Measurements from ENCODE around the gene NOP16. TPM values are rescaled to one million over a fixed set of nuclear protein-coding genes. Genes with fewer than 3 reads are reported as not detected.

Gene NOP16
- polyA plus RNA-seq, 2 of the 4 experiments (the other 2 are of a cell fraction), result 90.7 to 127 TPM

DNA sequence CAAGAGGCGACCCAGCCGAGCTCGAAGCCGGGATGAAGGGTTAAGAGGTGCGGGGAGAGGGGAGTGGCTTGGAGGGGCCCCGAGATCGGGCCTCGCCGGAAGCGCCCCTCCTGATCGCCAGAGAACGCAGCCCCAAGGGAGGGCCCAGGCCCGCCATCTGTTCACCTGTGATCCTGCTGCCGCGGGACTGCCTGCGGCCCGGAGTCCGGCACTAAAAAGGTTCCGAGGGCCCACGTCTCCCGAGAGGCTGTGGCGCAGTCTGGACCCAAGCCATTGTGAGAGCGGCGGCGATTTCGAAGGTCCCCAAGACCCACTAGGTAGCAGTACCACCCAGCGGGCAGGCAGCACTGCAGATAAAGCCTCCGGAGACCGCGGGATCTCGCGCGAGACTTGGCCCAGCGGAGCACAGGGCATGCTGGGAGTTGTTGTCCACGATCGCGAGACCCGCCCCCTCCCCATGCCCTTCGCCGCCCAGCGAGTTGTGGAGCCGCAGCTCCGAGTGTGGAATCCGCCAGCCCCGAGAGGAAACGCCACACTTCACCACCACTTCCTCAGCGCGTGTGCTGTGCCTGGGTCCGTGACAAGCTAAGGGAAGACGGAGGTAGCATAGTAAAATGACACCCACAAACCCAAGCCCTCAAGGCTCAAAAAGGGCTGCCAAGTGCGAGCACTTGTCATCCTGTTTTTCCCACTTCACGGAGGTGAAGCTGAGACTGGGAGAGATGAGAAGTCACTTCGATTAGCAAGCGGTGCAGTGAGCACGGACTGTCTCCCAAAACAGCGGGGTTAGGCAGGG, 26.8 kb downstream of the NOP16 start, which contains the start of gene KIAA1191:
KIAA1191 (minus strand) TSS at position 328 of the 796 bp plus-strand sequence. CDS start 2,256 bp downstream, outside the sequence.
- ChIA-PET CTCF (interaction anchor here (0.5 to 2.6 kb wide), 7 partner anchors 8 to 1094 kb away, joined by 3 to 6 read pairs (median 3); no protein-coding TSS in a partner anchor), POLR2A (interaction anchor here (0.6 to 2.5 kb wide), 4 partner anchors 9 to 176 kb away, joined by 3 to 7 read pairs (median 6); partner anchors contain the start of genes HIGD2A, NOP16 and RNF44)
- Histone ChIP-seq H3K4me1 (peaks cover 15% of the 10 kb centered on the region; the same call in 1 of the 3 replicates), H3K4me3 (peak within 1 kb of the TSS; percentile 90), H3K9me3 (no peaks in the 10 kb centered on the region), H3K27ac (peak within 1 kb of the TSS; percentile 88 to 94), H3K4me2 (peak within 1 kb of the TSS; percentile 93)
- FAIRE-seq, result no peak
- peak; percentile 96 to 99 for ATAC-seq
- peak; percentile 87 to 90 for DNase-seq (ENCODE audit: low read depth in 1 of 2, low spot score in 1 of 2)
- 5% methylated on average over 31 of the region's 56 CpGs for WGBS (ENCODE audit: missing lambda C conversion rate)
- TF ChIP-seq, protein P1, sequence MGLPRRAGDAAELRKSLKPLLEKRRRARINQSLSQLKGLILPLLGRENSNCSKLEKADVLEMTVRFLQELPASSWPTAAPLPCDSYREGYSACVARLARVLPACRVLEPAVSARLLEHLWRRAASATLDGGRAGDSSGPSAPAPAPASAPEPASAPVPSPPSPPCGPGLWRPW (IDR thresholded peaks at IDR 0.05), result no peak
- TF ChIP-seq CBX2 (IDR thresholded peaks at IDR 0.05; ENCODE audit: borderline replicate concordance, low read depth) (no peak), SMC3 (IDR thresholded peaks at IDR 0.05) (0 out of 3 replicates have a peak, but pooled peaks have one; percentile 26), HDAC2 (IDR thresholded peaks at IDR 0.05) (no peak), ZNF302 (CRISPR knock-in tag; IDR thresholded peaks at IDR 0.05) (no peak), ESRRA (IDR thresholded peaks at IDR 0.05; ENCODE audit: borderline replicate concordance, low read length) (no peak), USF2 (IDR thresholded peaks at IDR 0.05) (no peak), CEBPB (IDR thresholded peaks at IDR 0.05) (no peak), POLR2A (IDR thresholded peaks at IDR 0.05; ENCODE audit: low read length) (peak; percentile 94), PBX3 (IDR thresholded peaks at IDR 0.05) (no peak), MYC (IDR thresholded peaks at IDR 0.05; ENCODE audit: borderline replicate concordance, low read length) (no peak), ZFP36 (IDR thresholded peaks at IDR 0.05; ENCODE audit: borderline replicate concordance, partially characterized antibody) (no peak), HEYL (CRISPR knock-in tag; IDR thresholded peaks at IDR 0.05) (no peak), REST (IDR thresholded peaks at IDR 0.05) (peak; percentile 96), KDM1A (IDR thresholded peaks at IDR 0.05; ENCODE audit: low read depth) (no peak), MAX (IDR thresholded peaks at IDR 0.05) (peak; percentile 48; the same call in 1 of the 2 replicates), ZSCAN20 (CRISPR knock-in tag; IDR thresholded peaks at IDR 0.05) (no peak), HOXB13 (CRISPR knock-in tag; IDR thresholded peaks at IDR 0.05; ENCODE audit: low read depth) (no peak), POLR2AphosphoS2 (conservative IDR thresholded peaks at IDR 0.05; ENCODE audit: low read length) (no peak), RCOR1 (IDR thresholded peaks at IDR 0.05; ENCODE audit: low read depth, low read length) (no peak), RAD21 (conservative IDR thresholded peaks at IDR 0.05 in 1 of 2, IDR thresholded peaks at IDR 0.05 in 1 of 2) (peak; percentile 28 to 38; a peak in 2 of 5 replicates), RNF2 (IDR thresholded peaks at IDR 0.05; ENCODE audit: borderline replicate concordance, low read depth) (no peak), SREBF2 (IDR thresholded peaks at IDR 0.05) (no peak), CTCF (IDR thresholded peaks at IDR 0.05) (peak; percentile 21), CHD4 (IDR thresholded peaks at IDR 0.05; ENCODE audit: borderline replicate concordance) (no peak), CBX8 (IDR thresholded peaks at IDR 0.05) (no peak), TP53 (CRISPR knock-in tag; IDR thresholded peaks at IDR 0.05) (no peak), RFX5 (IDR thresholded peaks at IDR 0.05) (no peak)
- TF ChIP-seq, protein P2, sequence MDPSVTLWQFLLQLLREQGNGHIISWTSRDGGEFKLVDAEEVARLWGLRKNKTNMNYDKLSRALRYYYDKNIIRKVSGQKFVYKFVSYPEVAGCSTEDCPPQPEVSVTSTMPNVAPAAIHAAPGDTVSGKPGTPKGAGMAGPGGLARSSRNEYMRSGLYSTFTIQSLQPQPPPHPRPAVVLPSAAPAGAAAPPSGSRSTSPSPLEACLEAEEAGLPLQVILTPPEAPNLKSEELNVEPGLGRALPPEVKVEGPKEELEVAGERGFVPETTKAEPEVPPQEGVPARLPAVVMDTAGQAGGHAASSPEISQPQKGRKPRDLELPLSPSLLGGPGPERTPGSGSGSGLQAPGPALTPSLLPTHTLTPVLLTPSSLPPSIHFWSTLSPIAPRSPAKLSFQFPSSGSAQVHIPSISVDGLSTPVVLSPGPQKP (IDR thresholded peaks at IDR 0.05; ENCODE audit: low read depth, low read length), result no peak
- TF ChIP-seq, protein P3, sequence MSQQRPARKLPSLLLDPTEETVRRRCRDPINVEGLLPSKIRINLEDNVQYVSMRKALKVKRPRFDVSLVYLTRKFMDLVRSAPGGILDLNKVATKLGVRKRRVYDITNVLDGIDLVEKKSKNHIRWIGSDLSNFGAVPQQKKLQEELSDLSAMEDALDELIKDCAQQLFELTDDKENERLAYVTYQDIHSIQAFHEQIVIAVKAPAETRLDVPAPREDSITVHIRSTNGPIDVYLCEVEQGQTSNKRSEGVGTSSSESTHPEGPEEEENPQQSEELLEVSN (IDR thresholded peaks at IDR 0.05; ENCODE audit: borderline replicate concordance, low read depth), result no peak
